AG04450 (cell line): ENCODE data around the gene COL11A2. TPM values are rescaled to one million over a fixed set of nuclear protein-coding genes. Genes with fewer than 3 reads are reported as not detected.

Experiments used
- CTCF ChIA-PET: fragments of 300-600, 350-600 bp; formaldehyde crosslinking; extraction: SDS; loops from one replicate; lab custom pipeline; 2022; ENCODE audit warnings: antibody characterized with exemption, inconsistent platforms; lab: Charles Lee
- POLR2A ChIA-PET: fragments of 350-600 bp; formaldehyde crosslinking; extraction: SDS; loops from one replicate; lab custom pipeline; 2021; ENCODE audit warnings: antibody characterized with exemption, inconsistent platforms; lab: Yijun Ruan, JAX
- DNase-seq: peaks from one replicate; pipeline ENCODE4 v3.0.0-alpha.2; 2011; ENCODE audit warnings: low read depth, low spot score
- H3K27ac ChIP-seq: one replicate; pipeline ENCODE4 v1.5.1; 2012; ENCODE audit warnings: low read depth, low read length, control low read depth
- H3K27me3 ChIP-seq: one replicate; pipeline ENCODE4 v1.6.0; 2012; ENCODE audit warnings: low read length; ENCODE audit not compliant: control insufficient read depth, insufficient read depth
- H3K4me3 ChIP-seq: 2 replicates; pipeline ENCODE4 v1.5.1; 2011; ENCODE audit warnings: mild to moderate bottlenecking, low read depth, low read length, control low read depth
- H3K9me3 ChIP-seq: 2 replicates; pipeline ENCODE4 v1.5.1; 2012; ENCODE audit warnings: low read length; ENCODE audit not compliant: control insufficient read depth, insufficient read depth
- CTCF ChIP-seq: IDR thresholded peaks from 2 replicates; pipeline ENCODE4 v1.5.1; 2011; ENCODE audit warnings: low read depth, low read length, control low read depth, inconsistent platforms
- polyA plus RNA-seq: library from polyadenylated mRNA; depleted of rRNA; stranded (reverse); fragments of >200 nt; gene quantifications from 2 replicates; pipeline ENCODE4 v1.2.3, GENCODE V29; 2011

Gene COL11A2
- polyA plus RNA-seq, 1 experiment = 0.26 TPM

DNA sequence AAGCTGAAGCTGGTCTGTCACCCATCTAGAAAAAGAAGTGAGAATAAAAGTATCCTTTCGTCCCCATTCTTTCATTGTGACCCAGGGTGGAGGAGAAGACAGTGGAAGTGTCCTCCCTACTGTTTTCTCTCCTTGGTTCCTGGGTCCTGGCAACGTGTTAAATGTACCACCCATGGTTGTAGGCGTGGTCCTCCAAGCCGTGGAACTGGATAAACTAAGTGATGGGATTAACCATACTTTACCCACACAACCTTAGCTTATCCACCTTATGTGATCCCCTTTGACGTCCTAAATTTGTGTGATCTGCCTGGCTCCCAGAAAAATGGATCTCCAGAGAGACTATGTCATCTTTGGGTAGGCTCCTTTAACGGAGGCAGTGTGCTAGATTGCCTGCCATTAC lies 69.1 kb downstream of the COL11A2 start:
- no peak for TF ChIP-seq CTCF
- no peak for DNase-seq
- ChIA-PET CTCF (interaction anchor here (0.6 to 0.9 kb wide), 3 partner anchors 14 to 24 kb away, joined by 3 read pairs; no protein-coding TSS in a partner anchor), POLR2A (no interaction called here)
- H3K27ac ChIP-seq = no peak overlapping the region
- H3K4me3 ChIP-seq = no peak overlapping the region
- H3K9me3 ChIP-seq = peaks cover 16% of the 10 kb centered on the region
- peaks cover 15% of the 10 kb centered on the region for H3K27me3 ChIP-seq

DNA sequence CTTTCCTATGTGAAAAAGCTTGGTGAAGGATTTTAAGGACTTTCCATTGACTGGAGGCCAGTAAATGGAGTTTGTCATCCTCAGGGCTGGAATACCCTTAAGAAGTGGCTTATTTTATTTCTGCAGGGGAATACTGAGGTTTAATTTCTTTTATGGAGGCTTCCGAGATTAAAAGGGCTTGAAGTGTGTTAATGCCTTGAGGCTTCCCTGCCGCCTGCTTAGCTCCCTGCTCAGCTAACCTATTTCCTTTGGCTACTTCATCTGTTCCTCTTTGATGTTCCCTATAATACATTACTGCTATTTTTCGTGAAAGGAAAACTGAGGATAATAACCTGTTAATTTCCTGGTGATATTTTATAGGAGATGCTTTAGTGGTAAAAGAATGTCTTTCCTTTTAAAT lies 72.3 kb downstream of the COL11A2 start:
- Histone ChIP-seq H3K4me3 (no peak overlapping the region), H3K27ac (no peak overlapping the region), H3K9me3 (peaks cover 16% of the 10 kb centered on the region; the same call in 1 of the 2 replicates), H3K27me3 (peaks cover 36% of the 10 kb centered on the region)
- no peak for TF ChIP-seq CTCF
- ChIA-PET CTCF (interaction anchor here (0.8 to 6.4 kb wide), 8 partner anchors 11 to 128 kb away, joined by 3 to 54 read pairs (median 4); no protein-coding TSS in a partner anchor), POLR2A (no interaction called here)
- no peak for DNase-seq

DNA sequence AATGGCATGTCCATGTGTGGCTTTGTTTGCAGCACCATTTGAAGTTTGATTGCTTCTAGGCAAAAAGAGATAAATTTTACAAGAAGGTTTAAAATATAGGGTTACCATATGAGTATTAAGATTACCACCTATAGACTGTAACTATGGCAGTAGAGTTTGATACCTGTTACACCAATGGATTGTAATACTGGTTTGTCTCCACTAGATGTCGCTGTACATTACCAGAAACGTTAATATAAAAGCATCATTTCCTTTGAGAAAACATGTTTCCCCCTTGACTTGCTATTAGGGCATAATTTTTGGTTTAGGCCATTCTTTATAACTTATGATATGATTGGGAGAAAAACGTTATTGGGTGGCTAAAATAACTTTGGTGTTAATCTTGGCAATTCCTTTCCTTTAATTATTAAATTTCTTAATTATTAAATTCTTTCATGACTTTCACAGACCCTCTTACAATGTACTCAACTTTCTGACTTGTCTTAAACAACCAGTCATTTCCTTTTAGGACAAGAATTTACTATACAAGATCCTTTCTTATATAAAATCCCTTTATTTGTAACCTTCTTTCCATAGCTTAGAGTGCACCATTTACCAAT lies 73.6 kb downstream of the COL11A2 start:
- peak; percentile 8 for DNase-seq
- ChIA-PET POLR2A (no interaction called here), CTCF (interaction anchor here (0.6 to 6.4 kb wide), 10 partner anchors 10 to 129 kb away, joined by 3 to 54 read pairs (median 4); no protein-coding TSS in a partner anchor)
- Histone ChIP-seq H3K27ac (no peak overlapping the region), H3K27me3 (peaks cover 39% of the 10 kb centered on the region), H3K4me3 (no peak overlapping the region), H3K9me3 (peaks cover 6% of the 10 kb centered on the region; the same call in 1 of the 2 replicates)
- peak; percentile 73 for TF ChIP-seq CTCF

- no peak for DNase-seq
- no peak overlapping the region for H3K27ac ChIP-seq
- no peaks in the 10 kb centered on the region for H3K9me3 ChIP-seq
- CTCF ChIA-PET = interaction anchor here (0.6 to 6.4 kb wide), 7 partner anchors 11 to 130 kb away, joined by 3 to 54 read pairs (median 5); no protein-coding TSS in a partner anchor
- POLR2A ChIA-PET = no interaction called here
- TF ChIP-seq CTCF = no peak
- H3K4me3 ChIP-seq = no peak overlapping the region
- H3K27me3 ChIP-seq = peaks cover 39% of the 10 kb centered on the region
These were observed 74.4 kb downstream of the COL11A2 start for GRCh38 chr6:33117811-33118277.
